GM19351 (cell line): ENCODE measurements around the gene TFDP1.

Experiments used
- ATAC-seq: cut with Tn5 transposase; IDR thresholded peaks from one replicate; pipeline ENCODE4 v1.9.1; 2021; ENCODE audit warnings: mild to moderate bottlenecking, moderate library complexity; ENCODE audit not compliant: unreplicated experiment

The TFDP1 gene

GRCh38 chr13:113660066-113660465, 75.5 kb downstream of the TFDP1 start:
- no peak for ATAC-seq

DNA sequence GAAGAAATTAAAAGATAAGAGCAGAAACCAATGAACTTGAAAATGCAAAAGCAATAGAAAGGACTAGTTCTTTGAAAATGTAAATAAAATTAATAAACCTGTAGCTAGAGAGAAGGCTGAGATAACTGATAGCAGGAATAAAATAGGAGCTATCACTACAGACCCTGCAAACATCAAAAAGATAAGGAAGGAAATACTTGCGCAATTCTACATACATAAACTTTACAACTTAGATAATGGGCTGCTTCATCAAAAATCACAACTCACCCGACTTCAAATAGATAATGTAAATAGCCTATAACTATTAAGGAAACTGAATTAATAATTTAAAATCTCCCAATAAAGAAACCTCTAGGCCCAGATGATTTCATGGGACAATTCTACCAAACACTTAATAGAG, 77.0 kb downstream of the TFDP1 start:
- ATAC-seq, result no peak

DNA sequence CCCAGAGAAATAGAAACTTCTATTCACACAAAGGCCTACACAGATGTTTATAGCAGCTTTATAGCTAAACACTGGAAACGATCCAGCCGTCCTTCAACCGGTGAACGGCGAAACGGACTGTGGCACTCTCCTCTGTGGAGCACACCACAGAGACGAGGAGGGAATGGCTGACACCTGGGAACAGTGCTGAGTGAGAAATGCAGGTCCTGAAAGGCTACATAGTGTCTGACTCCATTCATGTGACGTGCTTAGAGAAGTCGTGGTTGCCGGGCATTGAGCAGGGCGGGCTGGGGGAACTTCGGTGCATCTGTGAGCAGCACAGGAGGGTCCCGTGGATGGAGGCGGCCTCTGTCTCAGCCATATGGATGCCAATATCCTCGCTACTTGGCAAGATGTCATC, 79.4 kb downstream of the TFDP1 start:
- no peak for ATAC-seq

GRCh38 chr13:113664751-113665596, 80.4 kb downstream of the TFDP1 start:
- no peak for ATAC-seq

DNA sequence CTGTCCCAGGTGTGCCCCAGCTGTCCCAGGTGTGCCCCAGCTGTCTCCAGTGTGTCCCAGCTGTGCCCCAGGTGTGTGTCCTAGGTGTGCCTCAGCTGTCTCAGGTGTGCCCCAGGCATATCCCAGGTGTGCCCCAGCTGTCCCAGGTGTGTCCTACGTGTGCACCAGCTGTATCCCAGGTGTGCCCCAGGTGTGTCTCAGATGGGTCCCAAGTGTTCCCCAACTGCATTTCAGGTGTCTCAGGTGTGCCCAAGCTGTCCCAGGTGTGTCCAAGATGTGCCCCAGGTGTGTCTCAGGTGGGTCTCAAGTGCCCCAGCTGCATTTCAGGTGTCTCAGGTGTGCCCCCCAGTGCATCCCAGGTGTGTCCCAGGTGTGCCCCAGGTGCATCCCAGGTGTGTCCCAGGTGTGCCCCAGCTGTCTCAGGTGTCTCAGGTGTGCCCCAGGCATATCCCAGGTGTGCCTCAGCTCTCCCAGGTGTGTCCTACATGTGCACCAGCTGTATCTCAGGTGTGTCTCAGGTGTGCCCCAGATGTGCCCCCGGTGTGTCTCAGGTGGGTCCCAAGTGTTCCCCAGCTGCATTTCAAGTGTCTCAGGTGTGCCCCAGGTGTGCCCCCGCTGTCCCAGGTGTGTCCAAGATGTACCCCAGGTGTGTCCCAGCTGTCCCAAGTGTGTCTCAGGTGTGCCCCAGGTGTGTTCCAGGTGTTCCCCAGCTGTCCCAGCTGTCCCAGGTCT, 81.2 kb downstream of the TFDP1 start:
- no peak for ATAC-seq

DNA sequence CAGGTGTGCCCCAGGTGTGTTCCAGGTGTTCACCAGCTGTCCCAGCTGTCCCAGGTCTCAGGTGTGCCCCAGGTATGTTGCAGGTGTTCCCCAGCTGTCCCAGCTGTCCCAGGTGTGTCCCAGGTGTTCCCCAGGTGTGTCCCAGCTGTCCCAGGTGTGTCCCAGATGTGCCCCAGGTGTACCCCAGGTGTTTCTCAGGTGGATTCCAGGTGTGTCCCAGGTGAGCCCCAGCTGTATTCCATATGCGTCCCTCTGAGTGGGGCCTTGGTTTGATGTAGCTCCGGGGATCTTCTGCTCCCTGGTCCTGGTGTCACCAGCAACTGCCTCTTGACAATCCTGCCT, 81.7 kb downstream of the TFDP1 start:
- ATAC-seq, result no peak

DNA sequence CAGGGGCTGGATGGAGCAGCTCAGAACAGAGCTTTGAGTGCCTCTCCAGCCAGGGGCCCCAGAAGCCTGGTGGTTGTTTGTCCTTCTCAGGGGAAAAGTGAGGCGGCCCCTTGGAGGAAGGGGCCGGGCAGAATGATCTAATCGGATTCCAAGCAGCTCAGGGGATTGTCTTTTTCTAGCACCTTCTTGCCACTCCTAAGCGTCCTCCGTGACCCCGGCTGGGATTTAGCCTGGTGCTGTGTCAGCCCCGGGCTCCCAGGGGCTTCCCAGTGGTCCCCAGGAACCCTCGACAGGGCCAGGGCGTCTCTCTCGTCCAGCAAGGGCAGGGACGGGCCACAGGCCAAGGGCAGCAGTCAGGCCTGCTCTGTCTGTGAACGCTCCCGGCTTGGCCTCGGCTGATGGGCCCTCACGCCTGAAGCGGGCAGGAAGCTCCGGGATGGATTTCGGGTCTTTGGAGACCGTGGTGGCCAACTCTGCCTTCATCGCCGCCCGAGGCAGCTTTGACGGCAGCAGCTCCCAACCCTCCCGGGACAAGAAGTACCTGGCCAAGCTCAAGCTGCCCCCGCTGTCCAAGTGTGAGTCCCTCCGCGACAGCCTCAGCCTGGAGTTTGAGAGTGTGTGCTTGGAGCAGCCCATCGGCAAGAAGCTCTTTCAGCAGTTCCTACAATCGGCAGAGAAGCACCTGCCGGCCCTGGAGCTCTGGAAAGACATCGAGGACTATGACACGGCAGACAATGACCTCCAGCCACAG, 82.6 kb downstream of the TFDP1 start, which contains the start of gene GRK1:
TSS of gene GRK1 (plus strand) at position 269 of the 751 bp plus-strand sequence. CDS start at position 437, 168 bp downstream.
- ATAC-seq, result no peak

DNA sequence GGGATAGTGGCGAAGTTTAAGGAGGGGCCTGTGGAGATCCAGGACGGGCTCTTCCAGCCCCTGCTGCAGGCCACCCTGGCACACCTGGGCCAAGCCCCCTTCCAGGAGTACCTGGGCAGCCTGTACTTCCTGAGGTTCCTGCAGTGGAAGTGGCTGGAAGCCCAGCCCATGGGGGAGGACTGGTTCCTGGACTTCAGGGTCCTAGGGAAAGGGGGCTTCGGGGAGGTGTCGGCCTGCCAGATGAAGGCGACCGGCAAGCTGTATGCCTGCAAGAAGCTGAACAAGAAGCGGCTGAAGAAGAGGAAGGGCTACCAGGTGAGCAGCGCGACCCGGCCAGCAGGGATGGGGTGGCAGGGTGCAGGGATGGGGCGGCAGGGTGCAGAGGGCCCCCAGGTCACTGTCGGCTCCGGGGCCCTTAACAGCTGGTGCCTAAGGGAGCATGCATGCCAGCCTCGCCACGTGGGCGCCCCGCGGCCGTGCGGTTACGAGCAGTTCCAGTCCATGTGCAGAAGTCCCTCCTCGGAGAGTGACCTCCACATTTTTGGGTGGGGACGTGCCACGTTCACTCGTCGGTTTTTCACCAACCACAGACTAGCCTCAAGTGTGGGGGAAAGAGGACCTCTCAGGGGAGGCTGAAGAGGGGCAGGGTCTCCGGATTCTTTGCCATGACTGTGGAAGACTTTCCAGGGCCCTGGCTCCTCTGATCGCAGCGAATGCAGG, 83.4 kb downstream of the TFDP1 start:
- no peak for ATAC-seq

DNA sequence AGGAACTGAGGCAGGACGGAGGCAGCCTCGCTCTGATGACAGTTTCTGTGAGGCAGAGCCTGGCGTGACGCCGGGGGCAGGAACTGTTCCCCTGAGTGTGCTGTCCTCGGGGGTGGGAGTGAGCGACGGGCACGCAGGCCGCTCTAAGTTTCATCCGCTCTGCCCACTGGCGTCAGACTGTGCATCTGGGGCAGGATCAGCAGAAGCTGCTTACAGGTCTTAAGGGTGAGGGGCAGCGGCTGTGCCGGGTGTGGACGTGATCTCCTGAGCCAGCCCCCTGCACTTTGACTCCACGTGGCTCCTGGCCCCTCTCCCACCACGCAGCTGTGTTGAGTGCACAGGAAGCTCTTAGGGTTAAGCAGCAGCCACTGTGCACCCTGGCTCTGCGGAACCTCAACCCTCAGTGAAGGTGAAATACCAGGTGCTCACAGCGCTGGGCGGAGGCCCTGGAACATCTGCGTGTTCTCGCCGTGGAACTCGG, 84.0 kb downstream of the TFDP1 start:
- ATAC-seq, result no peak

DNA sequence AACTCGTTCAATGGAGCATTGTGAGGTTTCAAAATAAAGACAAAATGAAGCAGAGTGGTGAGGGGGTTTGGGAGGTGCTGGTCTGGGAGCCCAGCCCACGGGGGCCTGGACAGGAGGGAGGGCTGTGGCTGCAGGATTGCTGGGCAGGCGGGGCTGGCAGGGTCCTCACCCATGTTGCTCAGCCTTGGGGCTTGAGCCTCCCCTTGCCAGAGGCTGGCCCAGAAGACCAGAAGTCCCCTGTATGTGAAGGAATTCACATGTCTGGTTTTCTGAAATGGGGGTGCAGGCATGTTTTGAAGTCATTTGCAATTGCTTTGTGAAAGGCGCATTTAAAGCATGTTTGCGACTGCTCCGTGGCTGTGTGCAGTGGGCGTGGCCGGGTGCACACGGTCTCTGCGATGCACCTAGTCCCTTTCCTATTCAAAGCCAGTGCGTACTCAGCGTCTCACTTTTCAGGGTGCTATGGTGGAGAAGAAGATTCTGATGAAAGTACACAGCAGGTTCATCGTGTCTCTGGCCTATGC, 84.7 kb downstream of the TFDP1 start:
- ATAC-seq, result no peak

- no peak for ATAC-seq
Measured at GRCh38 chr13:113669755-113670341, 85.3 kb downstream of the TFDP1 start.

DNA sequence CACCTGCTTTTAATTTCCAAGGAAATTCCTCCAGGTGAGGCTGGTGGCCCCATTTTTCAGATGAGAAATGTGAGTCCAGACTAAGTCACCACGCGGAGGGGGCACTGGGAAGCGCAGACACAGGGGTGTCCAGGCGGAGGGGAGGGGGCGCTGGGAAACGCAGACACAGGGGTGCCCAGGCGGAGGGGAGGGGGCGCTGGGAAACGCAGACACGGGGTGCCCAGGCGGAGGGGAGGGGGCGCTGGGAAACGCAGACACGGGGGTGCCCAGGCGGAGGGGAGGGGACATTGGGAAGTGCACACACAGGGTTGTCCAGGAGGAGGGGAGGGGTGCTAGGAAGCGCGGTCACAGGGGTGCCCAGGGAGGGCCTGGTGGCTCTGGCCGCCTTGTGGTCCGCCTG, 86.0 kb downstream of the TFDP1 start:
- no peak for ATAC-seq

DNA sequence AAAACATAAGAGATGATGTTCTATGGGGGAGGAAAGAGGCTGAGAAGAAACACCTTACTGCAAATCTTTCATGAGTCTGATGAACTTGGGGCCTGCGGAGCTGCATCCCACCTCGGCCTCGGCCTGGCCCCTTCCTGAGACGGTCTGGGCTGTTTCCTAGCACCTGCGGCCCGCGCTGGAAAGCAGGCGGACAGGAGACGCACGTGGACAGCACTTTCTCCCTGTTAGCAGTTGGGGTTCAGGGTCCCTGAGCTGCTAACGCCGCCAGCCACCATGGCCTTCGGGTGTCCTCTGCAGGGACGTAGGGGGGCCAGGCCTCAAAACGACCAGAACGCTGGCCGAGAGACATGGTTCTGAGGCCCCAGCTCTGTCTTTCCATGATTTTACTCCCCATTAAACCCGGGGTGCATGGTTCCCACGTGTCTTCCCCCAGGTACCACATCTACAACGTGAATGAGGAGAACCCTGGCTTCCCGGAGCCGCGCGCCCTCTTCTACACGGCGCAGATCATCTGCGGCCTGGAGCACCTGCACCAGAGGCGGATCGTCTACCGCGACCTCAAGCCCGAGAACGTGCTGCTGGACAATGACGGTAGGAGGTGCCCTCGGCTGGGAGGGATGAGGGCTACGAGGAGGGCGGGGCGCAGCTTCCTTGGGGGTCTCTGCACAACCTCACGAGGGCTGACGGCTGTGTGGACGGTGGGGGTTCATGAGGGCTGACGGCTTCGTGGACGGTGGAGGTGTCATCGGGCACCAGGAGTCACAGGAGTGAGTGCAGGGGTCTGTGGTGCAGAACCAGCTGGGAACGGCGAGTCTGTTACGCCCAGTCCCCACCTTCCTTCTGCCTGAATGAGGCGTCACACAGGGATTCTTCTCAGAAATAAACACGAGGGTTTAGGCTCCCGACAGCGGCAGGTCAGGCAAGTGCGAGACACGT, 86.8 kb downstream of the TFDP1 start:
- no peak for ATAC-seq

GRCh38 chr13:113672002-113672651, 87.6 kb downstream of the TFDP1 start:
- ATAC-seq, result no peak
